ENCODE data around the gene CDH12. TPM values are rescaled to one million over a fixed set of nuclear protein-coding genes. Genes with fewer than 3 reads are reported as not detected.

CDH12 gene
- total RNA-seq, 1 donor from 2014 or later, result 23.5 TPM

DNA sequence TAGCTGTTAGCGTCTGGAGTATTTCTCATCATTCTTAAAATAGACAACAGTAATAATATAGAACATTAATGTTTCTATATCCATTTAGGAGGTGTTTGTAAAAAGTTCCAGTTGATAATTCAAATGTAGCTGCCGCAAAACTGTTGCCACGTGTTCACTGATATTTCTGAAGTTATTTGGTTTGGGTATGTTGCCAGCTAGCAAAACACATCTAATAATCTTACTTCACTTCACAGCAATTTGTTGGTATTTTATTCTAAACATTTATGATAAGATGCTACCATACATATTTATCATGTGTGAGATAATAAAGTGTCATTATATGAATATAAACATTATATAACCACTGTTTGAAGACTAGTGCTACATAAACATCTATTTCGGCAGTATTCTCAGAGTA, 101.6 kb downstream of the CDH12 start:
- H3K4me3 Mint-ChIP-seq (ENCODE audit: unreplicated experiment), result no peak overlapping the region
- peaks cover 9% of the 10 kb centered on the region for H3K9me3 Mint-ChIP-seq (ENCODE audit: unreplicated experiment)
- TF ChIP-seq, protein P1, sequence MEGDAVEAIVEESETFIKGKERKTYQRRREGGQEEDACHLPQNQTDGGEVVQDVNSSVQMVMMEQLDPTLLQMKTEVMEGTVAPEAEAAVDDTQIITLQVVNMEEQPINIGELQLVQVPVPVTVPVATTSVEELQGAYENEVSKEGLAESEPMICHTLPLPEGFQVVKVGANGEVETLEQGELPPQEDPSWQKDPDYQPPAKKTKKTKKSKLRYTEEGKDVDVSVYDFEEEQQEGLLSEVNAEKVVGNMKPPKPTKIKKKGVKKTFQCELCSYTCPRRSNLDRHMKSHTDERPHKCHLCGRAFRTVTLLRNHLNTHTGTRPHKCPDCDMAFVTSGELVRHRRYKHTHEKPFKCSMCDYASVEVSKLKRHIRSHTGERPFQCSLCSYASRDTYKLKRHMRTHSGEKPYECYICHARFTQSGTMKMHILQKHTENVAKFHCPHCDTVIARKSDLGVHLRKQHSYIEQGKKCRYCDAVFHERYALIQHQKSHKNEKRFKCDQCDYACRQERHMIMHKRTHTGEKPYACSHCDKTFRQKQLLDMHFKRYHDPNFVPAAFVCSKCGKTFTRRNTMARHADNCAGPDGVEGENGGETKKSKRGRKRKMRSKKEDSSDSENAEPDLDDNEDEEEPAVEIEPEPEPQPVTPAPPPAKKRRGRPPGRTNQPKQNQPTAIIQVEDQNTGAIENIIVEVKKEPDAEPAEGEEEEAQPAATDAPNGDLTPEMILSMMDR (IDR thresholded peaks at IDR 0.05; ENCODE audit: partially characterized antibody, unreplicated experiment), result no peak
- peaks cover 7% of the 10 kb centered on the region for H3K27me3 Mint-ChIP-seq (ENCODE audit: unreplicated experiment)
- no peak for DNase-seq
- no peaks in the 10 kb centered on the region for H3K36me3 Mint-ChIP-seq (ENCODE audit: unreplicated experiment)
- H3K4me1 Mint-ChIP-seq (ENCODE audit: low read depth, unreplicated experiment), result peaks cover 20% of the 10 kb centered on the region
- no peak overlapping the region for H3K27ac Mint-ChIP-seq (ENCODE audit: unreplicated experiment)

DNA sequence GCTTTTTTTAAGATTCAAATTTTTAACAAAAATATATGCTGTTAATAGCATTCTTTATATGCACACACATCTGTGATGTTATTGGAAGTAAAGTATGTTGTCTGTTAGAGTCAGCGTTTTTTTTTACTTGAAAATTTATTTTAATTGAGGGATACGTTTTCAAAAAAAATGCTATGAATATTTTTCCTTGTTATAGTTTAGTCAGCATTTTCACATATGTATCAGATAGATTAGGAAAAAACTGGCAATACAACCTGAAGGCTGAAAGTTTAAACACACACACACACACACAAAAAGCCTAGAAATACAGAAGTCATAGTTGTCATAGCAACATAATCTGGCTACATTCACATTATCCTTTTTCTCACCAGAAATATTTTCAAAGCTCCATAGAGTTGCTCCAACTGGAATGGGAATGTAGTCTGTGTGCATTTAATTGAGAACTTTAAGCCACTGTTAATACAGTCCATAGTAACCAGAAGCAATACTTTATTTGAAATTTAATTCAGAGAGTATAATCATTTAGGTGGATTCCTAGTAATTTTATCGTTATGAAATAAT, 116.6 kb downstream of the CDH12 start:
- DNase-seq, result no peak
- H3K4me1 Mint-ChIP-seq (ENCODE audit: low read depth, unreplicated experiment), result no peaks in the 10 kb centered on the region
- no peaks in the 10 kb centered on the region for H3K36me3 Mint-ChIP-seq (ENCODE audit: unreplicated experiment)
- TF ChIP-seq, protein P1 (IDR thresholded peaks at IDR 0.05; ENCODE audit: partially characterized antibody, unreplicated experiment), result no peak
- H3K4me3 Mint-ChIP-seq (ENCODE audit: unreplicated experiment), result no peak overlapping the region
- H3K27ac Mint-ChIP-seq (ENCODE audit: unreplicated experiment), result no peak overlapping the region
- no peaks in the 10 kb centered on the region for H3K27me3 Mint-ChIP-seq (ENCODE audit: unreplicated experiment)
- no peaks in the 10 kb centered on the region for H3K9me3 Mint-ChIP-seq (ENCODE audit: unreplicated experiment)

- TF ChIP-seq, protein P1 (IDR thresholded peaks at IDR 0.05; ENCODE audit: partially characterized antibody, unreplicated experiment), result no peak
- Mint-ChIP-seq H3K36me3 (ENCODE audit: unreplicated experiment) (no peaks in the 10 kb centered on the region), H3K4me1 (ENCODE audit: low read depth, unreplicated experiment) (peaks cover 9% of the 10 kb centered on the region)
Observed at GRCh38 chr5:22734907-22735306, 118.2 kb downstream of the CDH12 start.

GRCh38 chr5:22728610-22729009, 124.5 kb downstream of the CDH12 start:
- no peaks in the 10 kb centered on the region for H3K36me3 Mint-ChIP-seq (ENCODE audit: unreplicated experiment)
- H3K4me3 Mint-ChIP-seq (ENCODE audit: unreplicated experiment), result peak overlapping the region; percentile 35
- H3K27ac Mint-ChIP-seq (ENCODE audit: unreplicated experiment), result peak overlapping the region; percentile 79
- no peaks in the 10 kb centered on the region for H3K27me3 Mint-ChIP-seq (ENCODE audit: unreplicated experiment)
- H3K9me3 Mint-ChIP-seq (ENCODE audit: unreplicated experiment), result no peaks in the 10 kb centered on the region
- TF ChIP-seq, protein P1 (IDR thresholded peaks at IDR 0.05; ENCODE audit: partially characterized antibody, unreplicated experiment), result no peak
- peaks cover 25% of the 10 kb centered on the region for H3K4me1 Mint-ChIP-seq (ENCODE audit: low read depth, unreplicated experiment)
- DNase-seq, result no peak

More at GRCh38 chr5:22734907-22735306, 118.2 kb downstream of the CDH12 start:
- Mint-ChIP-seq H3K9me3 (ENCODE audit: unreplicated experiment) (no peaks in the 10 kb centered on the region), H3K27me3 (ENCODE audit: unreplicated experiment) (no peaks in the 10 kb centered on the region), H3K27ac (ENCODE audit: unreplicated experiment) (no peak overlapping the region), H3K4me3 (ENCODE audit: unreplicated experiment) (no peak overlapping the region)
- no peak for DNase-seq

GRCh38 chr5:22722491-22722890, 130.7 kb downstream of the CDH12 start:
- Mint-ChIP-seq H3K9me3 (ENCODE audit: unreplicated experiment) (peaks cover 8% of the 10 kb centered on the region), H3K27ac (ENCODE audit: unreplicated experiment) (no peak overlapping the region)

More at GRCh38 chr5:22722491-22722890, 130.7 kb downstream of the CDH12 start:
- TF ChIP-seq, protein P1 (IDR thresholded peaks at IDR 0.05; ENCODE audit: partially characterized antibody, unreplicated experiment), result no peak
- Mint-ChIP-seq H3K4me1 (ENCODE audit: low read depth, unreplicated experiment) (no peaks in the 10 kb centered on the region), H3K4me3 (ENCODE audit: unreplicated experiment) (no peak overlapping the region), H3K36me3 (ENCODE audit: unreplicated experiment) (peaks cover 17% of the 10 kb centered on the region), H3K27me3 (ENCODE audit: unreplicated experiment) (peaks cover 2% of the 10 kb centered on the region)
- DNase-seq, result no peak
